ENCODE measurements around the gene REPS2. TPM values are rescaled to one million over a fixed set of nuclear protein-coding genes. Genes with fewer than 3 reads are reported as not detected.

REPS2 gene
- polyA plus RNA-seq, 3 donors: 2.1 to 4.7 (median 3.6) TPM

DNA sequence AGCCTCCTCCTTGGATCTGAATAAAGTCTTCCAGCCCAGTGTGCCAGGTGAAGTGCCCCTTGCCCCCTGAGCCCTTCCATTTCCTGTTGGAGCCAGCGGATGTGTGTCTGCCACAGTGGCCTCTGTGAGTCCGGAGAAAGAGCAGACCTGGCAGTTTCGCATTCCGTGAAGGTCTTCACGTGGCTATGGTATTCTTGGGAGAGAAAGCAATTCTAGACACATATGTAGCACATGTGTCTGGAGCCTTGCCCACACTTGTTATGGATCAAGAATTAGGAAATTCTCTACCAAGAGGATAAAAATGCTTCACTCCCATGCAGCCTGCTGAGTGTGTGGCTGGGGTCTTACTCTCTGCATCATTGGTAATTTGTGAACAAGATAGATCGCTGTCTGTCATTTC, 130.9 kb downstream of the REPS2 start:
- H3K36me3 ChIP-seq (replicated peaks in 1 of 2; ENCODE audit: control insufficient read depth in 1 of 2, insufficient read depth in 2 of 2, low read length in 2 of 2): peaks cover 2 to 8% of the 10 kb centered on the region in 2 donors
- H3K9me3 Mint-ChIP-seq: peaks cover 0 to 3% (median 0%) of the 10 kb centered on the region in 7 donors
- WGBS (ENCODE audit: insufficient coverage): no CpG with 5 or more reads among the region's 6 CpGs
- intact Hi-C loops (cut with micrococcal nuclease): no loop called here
- H3K4me2 ChIP-seq (replicated peaks; ENCODE audit: extremely low read depth, low read length, poor library complexity, severe bottlenecking): no peak overlapping the region
- no peak overlapping the region for H3K27ac ChIP-seq (ENCODE audit: low read depth in 1 of 2, low read length in 2 of 2)
- peaks cover 0 to 30% of the 10 kb centered on the region in 2 donors for H3K27me3 ChIP-seq (ENCODE audit: control insufficient read depth in 2 of 2, insufficient read depth in 2 of 2, low read length in 2 of 2)
- H3K9ac ChIP-seq (ENCODE audit: insufficient read depth, low read length, poor library complexity, severe bottlenecking): no peak overlapping the region
- H4K20me1 ChIP-seq (ENCODE audit: insufficient read depth, low read length): no peaks in the 10 kb centered on the region
- no peak overlapping the region for H2AFZ ChIP-seq (ENCODE audit: insufficient read depth, low read depth, low read length, poor library complexity, severe bottlenecking)
- no peaks in the 10 kb centered on the region for H3K4me1 ChIP-seq (ENCODE audit: control insufficient read depth in 1 of 2, insufficient read depth in 2 of 2, low read length in 2 of 2)
- H3K27me3 Mint-ChIP-seq (ENCODE audit: low read depth in 3 of 3): peaks cover 0 to 18% (median 0%) of the 10 kb centered on the region in 3 donors
- H3K9me3 ChIP-seq (replicated peaks in 1 of 2; ENCODE audit: control insufficient read depth in 1 of 2, insufficient read depth in 1 of 2, low read length in 2 of 2): no peaks in the 10 kb centered on the region
- no peak overlapping the region for H3K4me3 ChIP-seq (replicated peaks in 1 of 3; ENCODE audit: low read depth in 2 of 3, low read length in 3 of 3)
- no peaks in the 10 kb centered on the region for H3K79me2 ChIP-seq (ENCODE audit: insufficient read depth, low read length)
- H3K4me1 Mint-ChIP-seq: peaks cover 5% of the 10 kb centered on the region
- H3K4me3 Mint-ChIP-seq: no peak overlapping the region
- TF ChIP-seq, protein P1, sequence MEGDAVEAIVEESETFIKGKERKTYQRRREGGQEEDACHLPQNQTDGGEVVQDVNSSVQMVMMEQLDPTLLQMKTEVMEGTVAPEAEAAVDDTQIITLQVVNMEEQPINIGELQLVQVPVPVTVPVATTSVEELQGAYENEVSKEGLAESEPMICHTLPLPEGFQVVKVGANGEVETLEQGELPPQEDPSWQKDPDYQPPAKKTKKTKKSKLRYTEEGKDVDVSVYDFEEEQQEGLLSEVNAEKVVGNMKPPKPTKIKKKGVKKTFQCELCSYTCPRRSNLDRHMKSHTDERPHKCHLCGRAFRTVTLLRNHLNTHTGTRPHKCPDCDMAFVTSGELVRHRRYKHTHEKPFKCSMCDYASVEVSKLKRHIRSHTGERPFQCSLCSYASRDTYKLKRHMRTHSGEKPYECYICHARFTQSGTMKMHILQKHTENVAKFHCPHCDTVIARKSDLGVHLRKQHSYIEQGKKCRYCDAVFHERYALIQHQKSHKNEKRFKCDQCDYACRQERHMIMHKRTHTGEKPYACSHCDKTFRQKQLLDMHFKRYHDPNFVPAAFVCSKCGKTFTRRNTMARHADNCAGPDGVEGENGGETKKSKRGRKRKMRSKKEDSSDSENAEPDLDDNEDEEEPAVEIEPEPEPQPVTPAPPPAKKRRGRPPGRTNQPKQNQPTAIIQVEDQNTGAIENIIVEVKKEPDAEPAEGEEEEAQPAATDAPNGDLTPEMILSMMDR (IDR thresholded peaks at IDR 0.05): no peak
- H3K36me3 Mint-ChIP-seq: peaks cover 5 to 13% of the 10 kb centered on the region in 2 donors
- no peak overlapping the region for H3K27ac Mint-ChIP-seq
- no peak for DNase-seq

DNA sequence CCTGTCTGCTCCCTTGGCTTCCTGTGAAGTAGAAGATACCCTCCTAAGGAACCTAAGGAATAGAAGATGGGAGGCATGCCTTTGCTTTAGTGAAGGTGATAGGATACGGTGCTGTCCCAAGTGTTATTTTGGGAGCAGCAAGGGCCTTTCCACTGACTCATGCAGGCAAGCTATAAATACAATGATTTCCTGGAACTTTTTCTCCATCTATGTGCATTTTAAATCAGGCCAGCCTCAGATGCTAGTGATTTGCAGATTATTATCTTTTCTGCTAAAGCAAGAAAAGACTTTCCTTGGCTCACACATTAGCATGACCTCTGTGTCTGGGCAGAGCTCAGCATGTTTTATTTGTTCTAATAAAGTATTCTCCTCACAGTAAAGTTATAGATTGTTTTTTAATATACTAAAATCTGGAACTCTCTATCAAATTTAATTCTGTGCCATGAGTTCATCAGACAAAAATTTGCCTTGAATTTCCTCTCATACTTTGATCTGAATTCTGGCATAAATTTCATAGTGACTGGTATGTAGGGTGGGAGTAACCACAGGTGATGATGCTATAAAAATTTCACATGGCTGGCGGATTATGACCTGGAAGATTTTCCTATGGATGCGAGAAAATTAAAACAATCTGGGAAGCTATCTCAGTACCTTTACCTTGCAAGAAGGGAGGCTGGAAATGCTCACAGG, 131.7 kb downstream of the REPS2 start:
- no peak overlapping the region for H3K9ac ChIP-seq (ENCODE audit: insufficient read depth, low read length, poor library complexity, severe bottlenecking)
- no peak overlapping the region for H3K27ac ChIP-seq (ENCODE audit: low read depth in 1 of 2, low read length in 2 of 2)
- 100% methylated on average over 2 of the region's 3 CpGs for WGBS (ENCODE audit: insufficient coverage)
- peaks cover 2 to 8% of the 10 kb centered on the region in 2 donors for H3K36me3 ChIP-seq (replicated peaks in 1 of 2; ENCODE audit: control insufficient read depth in 1 of 2, insufficient read depth in 2 of 2, low read length in 2 of 2)
- H3K4me1 ChIP-seq (ENCODE audit: control insufficient read depth in 1 of 2, insufficient read depth in 2 of 2, low read length in 2 of 2): no peaks in the 10 kb centered on the region
- H3K9me3 Mint-ChIP-seq: peaks cover 0 to 3% (median 0%) of the 10 kb centered on the region in 7 donors
- H3K27me3 ChIP-seq (ENCODE audit: control insufficient read depth in 2 of 2, insufficient read depth in 2 of 2, low read length in 2 of 2): peaks cover 0 to 30% of the 10 kb centered on the region in 2 donors
- H3K4me3 Mint-ChIP-seq: no peak overlapping the region
- no peaks in the 10 kb centered on the region for H4K20me1 ChIP-seq (ENCODE audit: insufficient read depth, low read length)
- peaks cover 7% of the 10 kb centered on the region for H3K4me1 Mint-ChIP-seq
- DNase-seq: no peak
- H3K4me2 ChIP-seq (replicated peaks; ENCODE audit: extremely low read depth, low read length, poor library complexity, severe bottlenecking): no peak overlapping the region
- no peaks in the 10 kb centered on the region for H3K79me2 ChIP-seq (ENCODE audit: insufficient read depth, low read length)
- no peaks in the 10 kb centered on the region for H3K9me3 ChIP-seq (replicated peaks in 1 of 2; ENCODE audit: control insufficient read depth in 1 of 2, insufficient read depth in 1 of 2, low read length in 2 of 2)
- intact Hi-C loops (cut with micrococcal nuclease): no loop called here
- TF ChIP-seq, protein P1 (IDR thresholded peaks at IDR 0.05): no peak
- H3K27ac Mint-ChIP-seq: no peak overlapping the region
- H2AFZ ChIP-seq (ENCODE audit: insufficient read depth, low read depth, low read length, poor library complexity, severe bottlenecking): no peak overlapping the region
- peaks cover 0 to 20% (median 0%) of the 10 kb centered on the region in 3 donors for H3K27me3 Mint-ChIP-seq (ENCODE audit: low read depth in 3 of 3)
- no peak overlapping the region for H3K4me3 ChIP-seq (replicated peaks in 1 of 3; ENCODE audit: low read depth in 2 of 3, low read length in 3 of 3)
- H3K36me3 Mint-ChIP-seq: peaks cover 5 to 11% of the 10 kb centered on the region in 2 donors
